GM18507 (cell line): ENCODE measurements around the gene HBG2.
A peak's percentile ranks its signal among the peaks of the same experiment; 100 is the strongest.
"Not testable (repeated sequence)": the region's sequence is repeated elsewhere in the genome, so short reads cannot be mapped to it uniquely, and the experiment has no call there.

Source experiments
- DNase-seq: peaks from one replicate; pipeline ENCODE4 v3.0.0; 2011; ENCODE audit warnings: low read depth; ENCODE audit not compliant: insufficient read length; ENCODE audit errors: extremely low spot score
- FAIRE-seq: peaks from 2 replicates; lab custom pipeline; 2011; peaks lifted over from hg19 to GRCh38; lab: Jason Lieb, UNC

HBG2 gene

GRCh38 chr11:5254646-5255413 lies at the start of gene HBG2:
Gene HBG2, minus strand, starts transcription at chr11:5254781. Its CDS starts 53 bp downstream, at chr11:5254728.
- not testable (repeated sequence) for FAIRE-seq, DNase-seq

GRCh38 chr11:5304046-5304445 lies 49.5 kb upstream of the HBG2 start:
- FAIRE-seq (no peak), DNase-seq (no peak)

- no peak for FAIRE-seq
These were observed 49.0 kb upstream of the HBG2 start for GRCh38 chr11:5303626-5304025.

GRCh38 chr11:5301846-5302245 lies 47.3 kb upstream of the HBG2 start, which contains the start of gene OR51B4:
Gene OR51B4, minus strand, starts transcription at chr11:5301946. Its CDS starts 0 bp downstream, at chr11:5301946.
- FAIRE-seq: no peak
- no peak for DNase-seq

More at GRCh38 chr11:5303626-5304025, 49.0 kb upstream of the HBG2 start:
- DNase-seq: no peak

GRCh38 chr11:5300251-5300650 lies 45.7 kb upstream of the HBG2 start:
- DNase-seq: no peak
- FAIRE-seq: no peak

- FAIRE-seq: no peak
- no peak for DNase-seq
These were observed 43.9 kb upstream of the HBG2 start for GRCh38 chr11:5298451-5298850.

GRCh38 chr11:5297721-5298323 lies 43.2 kb upstream of the HBG2 start:
- FAIRE-seq (no peak), DNase-seq (no peak)

GRCh38 chr11:5294342-5294995 lies 39.9 kb upstream of the HBG2 start:
- not testable (repeated sequence) for DNase-seq, FAIRE-seq

GRCh38 chr11:5293028-5293427 lies 38.4 kb upstream of the HBG2 start:
- no peak for DNase-seq
- FAIRE-seq: no peak

- peak; percentile 4 for DNase-seq
- FAIRE-seq: peak; percentile 70
These were observed 36.7 kb upstream of the HBG2 start for GRCh38 chr11:5291207-5291838.

- no peak for DNase-seq
- FAIRE-seq: no peak
These were observed 35.5 kb upstream of the HBG2 start for GRCh38 chr11:5290106-5290505.

GRCh38 chr11:5289696-5290095 lies 35.1 kb upstream of the HBG2 start:
- DNase-seq (no peak), FAIRE-seq (no peak)

- FAIRE-seq (no peak), DNase-seq (no peak)
These were observed 34.4 kb upstream of the HBG2 start for GRCh38 chr11:5288906-5289550.

- DNase-seq: no peak
These were observed 33.7 kb upstream of the HBG2 start for GRCh38 chr11:5288108-5288905.

GRCh38 chr11:5286901-5287300 lies 32.3 kb upstream of the HBG2 start:
- no peak for DNase-seq

More at GRCh38 chr11:5288108-5288905, 33.7 kb upstream of the HBG2 start:
- no peak for FAIRE-seq

GRCh38 chr11:5286351-5286750 lies 31.8 kb upstream of the HBG2 start:
- no peak for FAIRE-seq
- no peak for DNase-seq

More at GRCh38 chr11:5286901-5287300, 32.3 kb upstream of the HBG2 start:
- FAIRE-seq: no peak

GRCh38 chr11:5285703-5286340 lies 31.2 kb upstream of the HBG2 start:
- FAIRE-seq: no peak
- DNase-seq: no peak

GRCh38 chr11:5284637-5285036 lies 30.1 kb upstream of the HBG2 start:
- DNase-seq (no peak), FAIRE-seq (no peak)
